IMR-90 (cell line): ENCODE data around the gene TMEM52. TPM values are rescaled to one million over a fixed set of nuclear protein-coding genes. Genes with fewer than 3 reads are reported as not detected.

Experiments used
- ATAC-seq: fragments of 200-7000 bp; cut with Tn5 transposase; 2 replicates; pipeline ENCODE4 v1.9.1; 2020; ENCODE audit warnings: low read depth, mild to moderate bottlenecking, moderate library complexity
- BruUV-seq: library from RNA; stranded (reverse); fragments of 400-500 nt; replicated peaks from 2 replicates; lab custom pipeline; 2021; lab: Mats Ljungman, UMichigan
- CTCF ChIA-PET: fragments of 300-600 bp; formaldehyde crosslinking; extraction: SDS; loops from one replicate; lab custom pipeline; 2021; ENCODE audit warnings: antibody characterized with exemption; lab: Yijun Ruan, JAX
- POLR2A ChIA-PET: fragments of 300-600 bp; sonication (Branson Sonifier 250); formaldehyde crosslinking; loops from one replicate; lab custom pipeline; 2022; ENCODE audit warnings: antibody characterized with exemption; ENCODE audit not compliant: unreplicated experiment; lab: Charles Lee
- DNase-seq: peaks from one replicate; pipeline ENCODE4 v3.0.0; 2013
- H2AFZ ChIP-seq: replicated peaks from 2 replicates; pipeline ENCODE3; 2013; ENCODE audit warnings: low read length, mild to moderate bottlenecking; ENCODE audit not compliant: poor library complexity
- H2AK5ac ChIP-seq: 2 replicates; pipeline ENCODE4 v1.6.1; 2013; ENCODE audit warnings: low read depth, low read length, inconsistent platforms
- H2AK9ac ChIP-seq: replicated peaks from 2 replicates; pipeline ENCODE3; 2013; ENCODE audit warnings: mild to moderate bottlenecking, low read depth, low read length, moderate library complexity; ENCODE audit not compliant: poor library complexity
- H2BK120ac ChIP-seq: 2 replicates; pipeline ENCODE4 v1.6.1; 2013; ENCODE audit warnings: low read depth, low read length, inconsistent platforms
- H2BK15ac ChIP-seq: 3 replicates; pipeline ENCODE4 v1.6.1; 2013; ENCODE audit warnings: low read depth, low read length, inconsistent platforms
- H2BK20ac ChIP-seq: 2 replicates; pipeline ENCODE4 v1.6.1; 2013; ENCODE audit warnings: low read depth, mild to moderate bottlenecking, inconsistent platforms, low read length, moderate library complexity
- H2BK5ac ChIP-seq: 2 replicates; pipeline ENCODE4 v1.6.1; 2013; ENCODE audit warnings: mild to moderate bottlenecking, low read depth, low read length, inconsistent platforms; ENCODE audit not compliant: poor library complexity, severe bottlenecking
- H3K14ac ChIP-seq: replicated peaks from 2 replicates; pipeline ENCODE4 v1.6.1; 2013; ENCODE audit warnings: low read depth, low read length, inconsistent platforms
- H3K18ac ChIP-seq: 2 replicates; pipeline ENCODE4 v1.6.1; 2013; ENCODE audit warnings: low read depth, low read length, control low read depth
- H3K23ac ChIP-seq: 2 replicates; pipeline ENCODE4 v1.6.1; 2013; ENCODE audit warnings: low read depth, low read length, inconsistent platforms
- H3K27ac ChIP-seq: 2 replicates; pipeline ENCODE4 v1.5.1; 2013; ENCODE audit warnings: mild to moderate bottlenecking, control low read depth, low read length; ENCODE audit not compliant: insufficient read depth
- H3K27me3 ChIP-seq: 2 replicates; pipeline ENCODE4 v1.6.1; 2013; ENCODE audit warnings: low read length; ENCODE audit not compliant: control insufficient read depth, insufficient read depth
- H3K36me3 ChIP-seq: 2 replicates; pipeline ENCODE4 v1.6.1; 2013; ENCODE audit warnings: low read length, mixed read lengths; ENCODE audit not compliant: control insufficient read depth, insufficient read depth
- H3K4ac ChIP-seq: 2 replicates; pipeline ENCODE4 v1.6.1; 2013; ENCODE audit warnings: low read depth, low read length, inconsistent platforms
- H3K4me1 ChIP-seq: 2 replicates; pipeline ENCODE4 v1.6.1; 2013; ENCODE audit warnings: low read length, mixed read lengths; ENCODE audit not compliant: control insufficient read depth, insufficient read depth
- H3K4me2 ChIP-seq: 2 replicates; pipeline ENCODE4 v1.6.1; 2013; ENCODE audit warnings: low read depth, mild to moderate bottlenecking, control low read depth, low read length, moderate library complexity
- H3K4me3 ChIP-seq: 2 replicates; pipeline ENCODE4 v1.5.1; 2013; ENCODE audit warnings: low read depth, mild to moderate bottlenecking, control low read depth, low read length, moderate library complexity; ENCODE audit not compliant: insufficient read depth
- H3K56ac ChIP-seq: 2 replicates; pipeline ENCODE4 v1.6.1; 2013; ENCODE audit warnings: low read length, inconsistent platforms; ENCODE audit not compliant: insufficient read depth; ENCODE audit errors: extremely low read depth
- H3K79me1 ChIP-seq, 2 experiments: 2 replicates each; pipeline ENCODE4 v1.6.1; 2013; ENCODE audit warnings: low read length in 2 of 2, inconsistent platforms in 1 of 2, low read depth in 1 of 2
- H3K9ac ChIP-seq: 2 replicates; pipeline ENCODE4 v1.6.1; 2013; ENCODE audit warnings: low read depth, low read length, control low read depth
- H3K9me1 ChIP-seq: 2 replicates; pipeline ENCODE4 v1.6.1; 2013; ENCODE audit warnings: low read length, inconsistent platforms; ENCODE audit not compliant: insufficient read depth
- H3K9me3 ChIP-seq: 2 replicates; pipeline ENCODE4 v1.6.1; 2013; ENCODE audit warnings: low read length; ENCODE audit not compliant: control insufficient read depth, insufficient read depth
- H4K20me1 ChIP-seq: 2 replicates; pipeline ENCODE4 v1.6.1; 2013; ENCODE audit warnings: low read length, inconsistent platforms; ENCODE audit not compliant: insufficient read depth
- H4K5ac ChIP-seq: 2 replicates; pipeline ENCODE4 v1.6.1; 2013; ENCODE audit warnings: mild to moderate bottlenecking, low read depth, low read length, control low read depth
- H4K8ac ChIP-seq, 2 experiments: 2 replicates each; pipeline ENCODE4 v1.6.1; 2013; ENCODE audit warnings: low read depth in 2 of 2, low read length in 2 of 2, control low read depth in 1 of 2, inconsistent platforms in 1 of 2
- H4K91ac ChIP-seq: 2 replicates; pipeline ENCODE4 v1.6.1; 2013; ENCODE audit warnings: low read depth, low read length, inconsistent platforms; ENCODE audit not compliant: insufficient read depth
- BHLHE40 ChIP-seq: fragments of 150-350 bp; IDR thresholded peaks from 2 replicates; pipeline ENCODE4 v1.6.1; 2016; ENCODE audit warnings: mild to moderate bottlenecking, low read depth, low read length
- CEBPB ChIP-seq: IDR thresholded peaks from 2 replicates; pipeline ENCODE4 v1.6.1; 2012; ENCODE audit warnings: low read depth, low read length, improper control_type of control experiment
- CHD1 ChIP-seq: IDR thresholded peaks from 2 replicates; pipeline ENCODE4 v1.6.1; 2012; ENCODE audit warnings: low read depth, low read length, improper control_type of control experiment
- FOS ChIP-seq: fragments of 150-350 bp; IDR thresholded peaks from 2 replicates; pipeline ENCODE4 v1.6.1; 2016; ENCODE audit warnings: low read depth, low read length
- MAFK ChIP-seq: IDR thresholded peaks from 2 replicates; pipeline ENCODE4 v1.6.1; 2012; ENCODE audit warnings: low read depth, low read length, improper control_type of control experiment
- MAZ ChIP-seq: IDR thresholded peaks from 2 replicates; pipeline ENCODE4 v1.6.1; 2012; ENCODE audit warnings: low read depth, mild to moderate bottlenecking, low read length, improper control_type of control experiment, moderate library complexity, borderline replicate concordance
- MXI1 ChIP-seq: IDR thresholded peaks from 2 replicates; pipeline ENCODE4 v1.6.1; 2012; ENCODE audit warnings: low read depth, mild to moderate bottlenecking, low read length, moderate library complexity, borderline replicate concordance
- NFE2L2 ChIP-seq: fragments of 150-350 bp; IDR thresholded peaks from 2 replicates; pipeline ENCODE4 v1.6.1; 2016; ENCODE audit warnings: low read depth, mild to moderate bottlenecking, low read length
- POLR2A ChIP-seq: IDR thresholded peaks from 2 replicates; pipeline ENCODE4 v1.6.1; 2012; ENCODE audit warnings: mild to moderate bottlenecking, low read depth, low read length
- RCOR1 ChIP-seq: IDR thresholded peaks from 2 replicates; pipeline ENCODE4 v1.6.1; 2012; ENCODE audit warnings: mild to moderate bottlenecking, low read length, improper control_type of control experiment; ENCODE audit not compliant: insufficient replicate concordance
- RFX5 ChIP-seq: IDR thresholded peaks from 2 replicates; pipeline ENCODE4 v1.8.0; 2012; ENCODE audit warnings: low read depth, mild to moderate bottlenecking, low read length, moderate library complexity
- SMC3 ChIP-seq: fragments of 150-350 bp; IDR thresholded peaks from 2 replicates; pipeline ENCODE4 v1.6.1; 2016; ENCODE audit warnings: low read depth, mild to moderate bottlenecking, antibody characterized with exemption, low read length, moderate library complexity
- WGBS, 2 experiments: methylation state at CpG; one replicate each; pipeline versions ENCODE4 v1.1.5 to v1.1.7; 2013; ENCODE audit warnings: missing lambda C conversion rate in 2 of 2; ENCODE audit not compliant: insufficient read length in 1 of 2; ENCODE audit errors: extremely low coverage in 2 of 2; 5-methylcytosine and 5-hydroxymethylcytosine counted together
- dilution Hi-C: fragments of 300-500 bp; cut with HindIII; formaldehyde crosslinking; loops from one replicate; pipeline ENCODE4 v1.14.3; 2018; ENCODE audit warnings: low sequenced_read_pairs; ENCODE audit not compliant: unreplicated experiment
- in situ Hi-C: fragments of 300-500 bp; cut with MboI; formaldehyde crosslinking; loops from 3 replicates; pipeline ENCODE4 v1.14.3; 2019; ENCODE audit warnings: low sequenced_read_pairs, inconsistent platforms, mixed read lengths
- intact Hi-C: fragments of 100-400 bp; cut with micrococcal nuclease; formaldehyde crosslinking; loops from 2 replicates; pipeline ENCODE4 v1.10.0; 2022
- polyA plus RNA-seq, 3 experiments: library from polyadenylated mRNA; depleted of rRNA; stranded (reverse); fragments of >200 nt; gene quantifications; 2 replicates each; pipeline ENCODE4 v1.2.3, GENCODE V29; 2012; ENCODE audit warnings: low replicate concordance in 1 of 3
- total RNA-seq: library from RNA; depleted of rRNA; stranded (reverse); fragments of >200 nt; gene quantifications from 2 replicates; pipeline ENCODE4 v1.2.3, GENCODE V29; 2012
- TF ChIP-seq, protein P1 (sequence below): fragments of 150-350 bp; IDR thresholded peaks from 2 replicates; pipeline ENCODE4 v1.6.1; 2016; ENCODE audit warnings: low read depth, mild to moderate bottlenecking, low read length, moderate library complexity, borderline replicate concordance
- TF ChIP-seq, protein P2 (sequence below): conservative IDR thresholded peaks from 2 replicates; pipeline ENCODE4 v1.5.1; 2012; ENCODE audit warnings: mild to moderate bottlenecking, low read depth, low read length, improper control_type of control experiment

Gene TMEM52
- total and polyA plus RNA-seq, 2 of the 4 experiments (the other 2 are of a cell fraction): 0.54 to 1.3 TPM

DNA sequence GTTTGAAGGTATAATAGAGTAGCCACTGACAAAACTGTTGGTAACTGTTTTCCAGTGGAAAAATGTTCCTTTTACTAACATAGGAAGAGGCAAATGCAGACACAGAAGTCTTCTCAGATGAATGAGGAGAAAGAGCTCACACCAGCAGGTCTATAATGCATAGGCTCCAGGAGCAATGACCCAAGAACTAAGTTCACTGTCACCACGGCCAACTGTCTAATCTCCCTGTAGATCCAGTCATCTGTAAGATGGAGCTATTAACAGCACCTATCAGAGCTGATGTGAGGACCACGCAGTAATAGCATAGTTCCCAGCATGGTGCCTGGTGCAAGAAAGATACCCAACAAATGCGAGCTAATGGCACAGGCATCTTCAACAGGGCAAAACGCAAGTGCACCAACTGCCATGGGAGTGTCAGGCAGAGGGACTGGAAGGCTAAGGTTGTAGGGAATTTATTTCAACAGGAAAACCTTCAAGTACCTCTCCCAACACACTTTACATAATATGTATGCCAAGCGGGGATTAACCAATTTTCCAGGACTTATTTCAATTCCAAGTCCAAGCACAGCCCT lies 41.1 kb downstream of the TMEM52 start:
- peaks cover 0 to 53% of the 10 kb centered on the region in 2 experiments; a peak in 2 of 4 replicates for H3K79me1 ChIP-seq
- no peak overlapping the region for H4K8ac ChIP-seq
- H3K27me3 ChIP-seq: no peaks in the 10 kb centered on the region
- H3K14ac ChIP-seq: no peak overlapping the region
- H3K9ac ChIP-seq: no peak overlapping the region
- H2BK120ac ChIP-seq: no peak overlapping the region
- H2BK20ac ChIP-seq: no peak overlapping the region
- DNase-seq: no peak
- no peak for ATAC-seq
- no peak overlapping the region for H3K4me3 ChIP-seq
- intact Hi-C loops (no loop called here), in situ Hi-C loops (no loop called here), dilution Hi-C loops (no loop called here)
- peaks cover 56% of the 10 kb centered on the region for H3K9me1 ChIP-seq
- no peak overlapping the region for H3K27ac ChIP-seq
- H4K20me1 ChIP-seq: peaks cover 100% of the 10 kb centered on the region
- no peak overlapping the region for H2BK5ac ChIP-seq
- H4K5ac ChIP-seq: no peak overlapping the region
- H3K4me2 ChIP-seq: no peak overlapping the region
- H3K4me1 ChIP-seq: peaks cover 17% of the 10 kb centered on the region
- H2AFZ ChIP-seq: no peak overlapping the region
- H3K56ac ChIP-seq: no peak overlapping the region
- CTCF ChIA-PET: interaction anchor here (1.1 kb wide), 1 partner anchor 31 kb away, joined by 3 read pairs; no protein-coding TSS in a partner anchor
- TF ChIP-seq MXI1: no peak
- TF ChIP-seq SMC3: no peak
- TF ChIP-seq, protein P1, sequence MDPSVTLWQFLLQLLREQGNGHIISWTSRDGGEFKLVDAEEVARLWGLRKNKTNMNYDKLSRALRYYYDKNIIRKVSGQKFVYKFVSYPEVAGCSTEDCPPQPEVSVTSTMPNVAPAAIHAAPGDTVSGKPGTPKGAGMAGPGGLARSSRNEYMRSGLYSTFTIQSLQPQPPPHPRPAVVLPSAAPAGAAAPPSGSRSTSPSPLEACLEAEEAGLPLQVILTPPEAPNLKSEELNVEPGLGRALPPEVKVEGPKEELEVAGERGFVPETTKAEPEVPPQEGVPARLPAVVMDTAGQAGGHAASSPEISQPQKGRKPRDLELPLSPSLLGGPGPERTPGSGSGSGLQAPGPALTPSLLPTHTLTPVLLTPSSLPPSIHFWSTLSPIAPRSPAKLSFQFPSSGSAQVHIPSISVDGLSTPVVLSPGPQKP: no peak
- TF ChIP-seq CEBPB: no peak
- TF ChIP-seq RFX5: no peak
- TF ChIP-seq, protein P2, sequence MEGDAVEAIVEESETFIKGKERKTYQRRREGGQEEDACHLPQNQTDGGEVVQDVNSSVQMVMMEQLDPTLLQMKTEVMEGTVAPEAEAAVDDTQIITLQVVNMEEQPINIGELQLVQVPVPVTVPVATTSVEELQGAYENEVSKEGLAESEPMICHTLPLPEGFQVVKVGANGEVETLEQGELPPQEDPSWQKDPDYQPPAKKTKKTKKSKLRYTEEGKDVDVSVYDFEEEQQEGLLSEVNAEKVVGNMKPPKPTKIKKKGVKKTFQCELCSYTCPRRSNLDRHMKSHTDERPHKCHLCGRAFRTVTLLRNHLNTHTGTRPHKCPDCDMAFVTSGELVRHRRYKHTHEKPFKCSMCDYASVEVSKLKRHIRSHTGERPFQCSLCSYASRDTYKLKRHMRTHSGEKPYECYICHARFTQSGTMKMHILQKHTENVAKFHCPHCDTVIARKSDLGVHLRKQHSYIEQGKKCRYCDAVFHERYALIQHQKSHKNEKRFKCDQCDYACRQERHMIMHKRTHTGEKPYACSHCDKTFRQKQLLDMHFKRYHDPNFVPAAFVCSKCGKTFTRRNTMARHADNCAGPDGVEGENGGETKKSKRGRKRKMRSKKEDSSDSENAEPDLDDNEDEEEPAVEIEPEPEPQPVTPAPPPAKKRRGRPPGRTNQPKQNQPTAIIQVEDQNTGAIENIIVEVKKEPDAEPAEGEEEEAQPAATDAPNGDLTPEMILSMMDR: no peak
- no peak for TF ChIP-seq RCOR1
- no peak for TF ChIP-seq NFE2L2
- TF ChIP-seq MAFK: no peak
- no peak for TF ChIP-seq FOS
- TF ChIP-seq POLR2A: no peak
- no peak for TF ChIP-seq MAZ
- no peak for TF ChIP-seq BHLHE40
- no peak for TF ChIP-seq CHD1
- H3K18ac ChIP-seq: no peak overlapping the region
- H3K4ac ChIP-seq: no peak overlapping the region
- H2AK9ac ChIP-seq: no peak overlapping the region
- BruUV-seq: no TSS peak
- no peak overlapping the region for H4K91ac ChIP-seq
- POLR2A ChIA-PET: no interaction called here
- no peak overlapping the region for H3K23ac ChIP-seq
- 100% methylated on average over 1 of the region's 5 CpGs; no CpG with 5 or more reads in 1 of the 2 experiments for WGBS, 2 experiments
- H3K36me3 ChIP-seq: peaks cover 31% of the 10 kb centered on the region
- H2BK15ac ChIP-seq: no peak overlapping the region
- H3K9me3 ChIP-seq: no peaks in the 10 kb centered on the region
- no peak overlapping the region for H2AK5ac ChIP-seq
